H9 (cell line): ENCODE results near the gene WSCD2. TPM values are rescaled to one million over a fixed set of nuclear protein-coding genes. Genes with fewer than 3 reads are reported as not detected.

ENCODE experiments used
- DNase-seq: peaks from one replicate; pipeline ENCODE4 v3.0.0-alpha.2; 2017
- H2AFZ ChIP-seq: one replicate; pipeline ENCODE4 v1.6.1; 2013; ENCODE audit warnings: mild to moderate bottlenecking, low read length, control low read depth, moderate library complexity
- H2AK5ac ChIP-seq: 2 replicates; pipeline ENCODE4 v1.6.1; 2013; ENCODE audit warnings: low read length, control low read depth, mixed read lengths; ENCODE audit not compliant: insufficient read length
- H2BK120ac ChIP-seq: one replicate; pipeline ENCODE4 v1.6.1; 2013; ENCODE audit warnings: low read depth, mild to moderate bottlenecking, low read length, control low read depth, inconsistent platforms; ENCODE audit not compliant: poor library complexity, severe bottlenecking
- H2BK12ac ChIP-seq: 2 replicates; pipeline ENCODE4 v1.6.1; 2013; ENCODE audit warnings: low read length, control low read depth, mixed read lengths, low read depth; ENCODE audit not compliant: insufficient read length
- H2BK15ac ChIP-seq: 2 replicates; pipeline ENCODE4 v1.6.1; 2013; ENCODE audit warnings: low read depth, low read length, control low read depth
- H2BK20ac ChIP-seq: one replicate; pipeline ENCODE4 v1.6.1; 2013; ENCODE audit warnings: low read depth, mild to moderate bottlenecking, low read length, control low read depth, inconsistent platforms; ENCODE audit not compliant: poor library complexity, severe bottlenecking
- H2BK5ac ChIP-seq: 2 replicates; pipeline ENCODE4 v1.6.1; 2013; ENCODE audit warnings: low read length, control low read depth, mixed read lengths; ENCODE audit not compliant: insufficient read length
- H3K14ac ChIP-seq: 2 replicates; pipeline ENCODE4 v1.6.1; 2013; ENCODE audit warnings: low read length, control low read depth; ENCODE audit not compliant: insufficient read depth
- H3K18ac ChIP-seq: 2 replicates; pipeline ENCODE4 v1.6.1; 2013; ENCODE audit warnings: low read depth, mild to moderate bottlenecking, mixed read lengths, low read length, control low read depth; ENCODE audit not compliant: insufficient read length
- H3K23ac ChIP-seq: 2 replicates; pipeline ENCODE4 v1.6.1; 2013; ENCODE audit warnings: low read length, control low read depth, mixed read lengths, low read depth; ENCODE audit not compliant: insufficient read length
- H3K23me2 ChIP-seq: 2 replicates; pipeline ENCODE4 v1.6.1; 2013; ENCODE audit warnings: low read depth, mild to moderate bottlenecking, mixed read lengths, low read length, control low read depth; ENCODE audit not compliant: insufficient read length, poor library complexity, severe bottlenecking
- H3K27ac ChIP-seq: 2 replicates; pipeline ENCODE4 v1.5.1; 2013; ENCODE audit warnings: low read length, control low read depth, mixed read lengths, low read depth; ENCODE audit not compliant: insufficient read length
- H3K27me3 ChIP-seq: 2 replicates; pipeline ENCODE4 v1.6.1; 2013; ENCODE audit warnings: low read length, control low read depth, inconsistent platforms; ENCODE audit not compliant: insufficient read depth
- H3K4ac ChIP-seq: 2 replicates; pipeline ENCODE4 v1.6.1; 2013; ENCODE audit warnings: low read depth, mild to moderate bottlenecking, control low read depth, inconsistent platforms, low read length, moderate library complexity
- H3K4me1 ChIP-seq: 2 replicates; pipeline ENCODE4 v1.6.1; 2013; ENCODE audit warnings: low read length, control low read depth, inconsistent platforms; ENCODE audit not compliant: insufficient read depth
- H3K4me2 ChIP-seq: 2 replicates; pipeline ENCODE4 v1.6.1; 2013; ENCODE audit warnings: low read length, control low read depth, mixed read lengths; ENCODE audit not compliant: insufficient read length, insufficient read depth
- H3K56ac ChIP-seq: 2 replicates; pipeline ENCODE4 v1.6.1; 2013; ENCODE audit warnings: low read depth, mild to moderate bottlenecking, mixed read lengths, low read length, control low read depth; ENCODE audit not compliant: insufficient read length
- H3K79me1 ChIP-seq: 2 replicates; pipeline ENCODE4 v1.6.1; 2013; ENCODE audit warnings: low read depth, mild to moderate bottlenecking, moderate library complexity, low read length, control low read depth, inconsistent platforms; ENCODE audit not compliant: insufficient read depth, poor library complexity, severe bottlenecking
- H3K79me2 ChIP-seq: 2 replicates; pipeline ENCODE4 v1.6.1; 2013; ENCODE audit warnings: low read length, control low read depth, inconsistent platforms; ENCODE audit not compliant: insufficient read depth
- H3K9ac ChIP-seq: 2 replicates; pipeline ENCODE4 v1.6.1; 2013; ENCODE audit warnings: low read length, control low read depth, mixed read lengths; ENCODE audit not compliant: insufficient read length; ENCODE audit errors: extremely low read depth
- H3K9me3 ChIP-seq: one replicate; pipeline ENCODE4 v1.6.1; 2013; ENCODE audit warnings: low read depth, low read length, inconsistent platforms; ENCODE audit not compliant: control insufficient read depth
- H3T11ph ChIP-seq: one replicate; pipeline ENCODE4 v1.6.1; 2013; ENCODE audit warnings: mild to moderate bottlenecking, low read length, control low read depth, inconsistent platforms
- H4K20me1 ChIP-seq: one replicate; pipeline ENCODE4 v1.6.1; 2013; ENCODE audit not compliant: control insufficient read depth, insufficient read length, insufficient read depth
- H4K5ac ChIP-seq: 2 replicates; pipeline ENCODE4 v1.6.1; 2013; ENCODE audit warnings: low read depth, mild to moderate bottlenecking, mixed read lengths, low read length, control low read depth; ENCODE audit not compliant: insufficient read length
- H4K8ac ChIP-seq: replicated peaks from 2 replicates; pipeline ENCODE4 v1.6.1; 2013; ENCODE audit warnings: low read length, control low read depth, mixed read lengths, low read depth; ENCODE audit not compliant: insufficient read length
- H4K91ac ChIP-seq: 2 replicates; pipeline ENCODE4 v1.6.1; 2013; ENCODE audit warnings: low read depth, mild to moderate bottlenecking, moderate library complexity, mixed read lengths, low read length, control low read depth; ENCODE audit not compliant: insufficient read length
- H3K27ac Mint-ChIP-seq, 3 experiments: 2 replicates in 2 of 3; 3 replicates in 1 of 3; pipeline ENCODE4 v1.8.0; 2020 to 2021; ENCODE audit warnings: mixed read lengths in 3 of 3, mild to moderate bottlenecking in 1 of 3, moderate library complexity in 1 of 3
- H3K27me3 Mint-ChIP-seq: 2 replicates; pipeline ENCODE4 v1.8.0; 2021; ENCODE audit warnings: low read depth, mild to moderate bottlenecking, moderate library complexity, mixed read lengths
- H3K36me3 Mint-ChIP-seq, 3 experiments: 2 replicates in 2 of 3; 3 replicates in 1 of 3; pipeline ENCODE4 v1.8.0; 2020 to 2021; ENCODE audit warnings: low read depth in 3 of 3, mixed read lengths in 3 of 3; ENCODE audit not compliant: insufficient read depth in 1 of 3
- H3K4me1 Mint-ChIP-seq, 2 experiments: 2 replicates each; pipeline ENCODE4 v1.8.0; 2020; ENCODE audit warnings: mixed read lengths in 2 of 2
- H3K4me3 Mint-ChIP-seq, 2 experiments: 2 replicates in 1 of 2; 3 replicates in 1 of 2; pipeline ENCODE4 v1.8.0; 2020 to 2021; ENCODE audit warnings: mild to moderate bottlenecking in 2 of 2, mixed read lengths in 2 of 2, moderate library complexity in 1 of 2
- H3K9me3 Mint-ChIP-seq, 2 experiments: 2 replicates in 1 of 2; 3 replicates in 1 of 2; pipeline ENCODE4 v1.8.0; 2020; ENCODE audit warnings: mild to moderate bottlenecking in 2 of 2, mixed read lengths in 2 of 2, moderate library complexity in 1 of 2
- CTCF ChIP-seq: fragments of 200-600 bp; sonication (generic); conservative IDR thresholded peaks from 3 replicates; pipeline ENCODE4 v1.8.0; 2021; ENCODE audit warnings: antibody characterized with exemption, mild to moderate bottlenecking
- WGBS: extraction: QIAGEN DNeasy Blood & Tissue Kit; methylation state at CpG from one replicate; pipeline ENCODE4 v1.1.7; 2013; ENCODE audit warnings: missing lambda C conversion rate, low lambda C conversion rate, mixed read lengths; ENCODE audit not compliant: insufficient read length; ENCODE audit errors: extremely low coverage; 5-methylcytosine and 5-hydroxymethylcytosine counted together
- total RNA-seq: library from RNA; stranded (reverse); gene quantifications from 2 replicates; pipeline ENCODE4 v1.2.1, GENCODE V29; 2021

The WSCD2 gene
- total RNA-seq, 1 experiment from 2014 or later: 0.92 TPM

GRCh38 chr12:108125073-108125472 is 4.0 kb upstream of the WSCD2 start:
- Histone ChIP-seq H3K56ac (no peak overlapping the region), H3K18ac (no peak overlapping the region), H3K23me2 (peaks cover 5% of the 10 kb centered on the region), H4K20me1 (no peaks in the 10 kb centered on the region), H3K4ac (no peak overlapping the region), H3T11ph (no peak overlapping the region), H2BK12ac (no peak overlapping the region), H3K14ac (no peak overlapping the region), H2BK15ac (no peak overlapping the region), H3K79me1 (no peaks in the 10 kb centered on the region), H3K9ac (no peak overlapping the region), H3K23ac (no peak overlapping the region), H2BK5ac (no peak overlapping the region), H3K27me3 (no peaks in the 10 kb centered on the region), H3K9me3 (no peaks in the 10 kb centered on the region), H3K4me2 (no peak overlapping the region), H2BK20ac (no peak overlapping the region), H2AK5ac (no peak overlapping the region), H3K27ac (no peak overlapping the region), H4K5ac (no peak overlapping the region), H2AFZ (no peak overlapping the region), H3K79me2 (no peaks in the 10 kb centered on the region), H2BK120ac (no peak overlapping the region), H3K4me1 (no peaks in the 10 kb centered on the region), H4K8ac (no peak overlapping the region), H4K91ac (no peak overlapping the region)
- H3K4me1 Mint-ChIP-seq: peaks cover 10 to 13% of the 10 kb centered on the region in 2 experiments
- peaks cover 2 to 4% of the 10 kb centered on the region in 2 experiments; a peak in 4 of 5 replicates for H3K9me3 Mint-ChIP-seq
- TF ChIP-seq CTCF: no peak
- H3K27me3 Mint-ChIP-seq: peaks cover 29% of the 10 kb centered on the region
- no CpG with 5 or more reads among the region's 4 CpGs for WGBS
- H3K36me3 Mint-ChIP-seq: no peaks in the 10 kb centered on the region; a peak in 1 of 7 replicates
- no peak overlapping the region for H3K27ac Mint-ChIP-seq
- no peak for DNase-seq
- no peak overlapping the region for H3K4me3 Mint-ChIP-seq
